Right renal cortex interstitium (tissue), 3 donors: ENCODE measurements around the gene CYP3A7. TPM values are rescaled to one million over a fixed set of nuclear protein-coding genes. Genes with fewer than 3 reads are reported as not detected.
"Not testable (repeated sequence)": the region's sequence is repeated elsewhere in the genome, so short reads cannot be mapped to it uniquely, and the experiment has no call there.

ENCODE experiments used
- DNase-seq, 3 donors: peaks; one replicate each; pipeline ENCODE4 v3.0.0-alpha.2; 2013; ENCODE audit warnings: low read depth in 3 of 3, low spot score in 2 of 3
- polyA plus RNA-seq, 3 donors: library from polyadenylated mRNA; unstranded; fragments of 120-200 nt; gene quantifications; one replicate each; pipeline ENCODE4 v1.2.1, GENCODE V29; 2013; ENCODE audit not compliant: insufficient read length in 3 of 3

The CYP3A7 gene
- polyA plus RNA-seq, 3 donors: 0.46 to 1.1 (median 0.69) TPM

DNA sequence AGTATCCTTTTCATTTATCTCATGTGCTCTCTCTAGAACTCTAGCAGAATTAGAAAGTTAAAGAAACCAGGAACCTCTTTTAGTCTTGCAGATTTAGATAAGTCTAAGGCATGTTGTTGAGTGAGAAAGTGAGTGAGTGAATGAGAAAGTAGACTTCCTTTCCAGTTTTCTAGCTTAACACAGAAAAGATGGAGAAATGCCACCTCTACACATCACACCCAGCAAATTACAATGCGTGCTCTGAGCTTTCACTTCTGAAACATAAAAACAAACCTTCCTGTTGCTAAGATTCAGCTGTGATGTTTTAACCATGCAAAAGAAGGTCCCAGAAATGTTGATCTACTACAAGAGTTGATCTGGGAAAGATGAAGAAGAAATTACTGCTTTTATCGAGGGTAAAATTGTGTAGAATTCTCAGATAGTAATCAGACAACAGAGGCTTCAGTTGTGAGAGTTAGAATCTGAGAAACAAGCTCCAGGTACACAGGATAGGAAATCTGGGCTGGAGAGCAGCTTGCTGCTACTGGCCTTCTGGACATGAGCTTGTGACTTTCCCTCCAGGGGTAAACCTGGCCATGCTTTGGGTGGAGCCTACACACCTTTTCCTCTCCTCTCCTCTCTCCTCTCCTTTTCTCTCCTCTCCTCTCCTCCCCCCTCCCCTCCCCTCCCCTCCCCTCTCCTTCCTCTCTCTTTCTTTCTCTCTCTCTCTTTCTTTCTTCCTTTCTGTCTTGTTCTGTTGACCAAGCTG is 59.8 kb downstream of the CYP3A7 start:
- DNase-seq: no peak

DNA sequence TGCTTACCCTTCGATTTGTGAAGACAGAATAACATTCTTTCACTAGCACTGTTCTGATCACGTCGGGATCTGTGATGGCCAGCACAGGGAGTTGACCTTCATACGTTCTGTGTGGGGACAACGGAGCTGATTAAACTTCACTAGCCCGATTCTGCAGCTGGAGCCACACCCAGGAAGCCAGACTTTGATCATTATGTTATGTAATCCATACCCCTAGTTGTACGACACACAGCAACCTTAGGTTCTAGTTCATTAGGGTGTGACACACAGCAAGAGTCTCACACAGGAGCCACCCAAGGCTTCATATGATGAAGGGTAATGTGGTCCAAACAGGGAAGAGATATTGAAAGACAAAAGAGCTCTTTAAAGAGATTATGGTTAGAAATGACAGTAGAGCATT is 62.4 kb downstream of the CYP3A7 start:
- no peak for DNase-seq

DNA sequence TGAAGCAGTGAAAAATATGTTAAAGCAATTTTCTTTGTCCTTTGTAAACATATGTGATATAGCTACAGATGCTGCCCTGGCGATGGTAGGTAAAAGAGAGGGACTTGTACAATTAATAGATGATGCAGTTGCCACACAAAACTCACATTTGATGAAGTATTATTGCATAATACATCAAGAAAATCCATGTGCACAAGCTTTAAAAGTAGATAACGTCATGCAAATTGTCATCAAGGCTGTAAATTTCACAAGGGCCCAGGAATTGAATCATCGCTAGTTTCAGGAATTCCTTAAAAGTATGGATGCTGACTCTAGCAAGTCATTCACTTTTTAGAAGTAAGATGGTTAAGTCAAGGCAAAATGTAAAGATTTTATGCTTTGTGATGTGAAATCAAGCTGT is 65.2 kb downstream of the CYP3A7 start:
- no peak for DNase-seq

DNA sequence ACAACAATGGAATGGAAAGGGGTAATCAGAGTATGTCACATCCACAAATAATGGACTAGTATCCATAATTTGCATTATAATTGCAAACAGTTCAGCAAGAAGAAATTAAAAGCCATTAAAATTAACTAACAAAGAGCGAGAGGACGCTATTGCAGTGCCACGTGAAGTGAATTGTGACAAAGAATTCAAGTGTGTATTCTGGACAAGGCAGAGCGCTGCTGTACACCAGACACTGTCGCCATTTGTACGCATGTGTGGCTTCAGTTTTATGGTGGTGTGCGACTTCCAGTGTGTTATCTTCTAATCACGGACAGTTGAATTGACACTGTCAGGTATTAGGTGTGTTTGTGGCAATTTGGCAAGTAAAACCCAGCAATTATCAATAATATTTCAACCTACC is 66.5 kb downstream of the CYP3A7 start:
- DNase-seq: no peak

DNA sequence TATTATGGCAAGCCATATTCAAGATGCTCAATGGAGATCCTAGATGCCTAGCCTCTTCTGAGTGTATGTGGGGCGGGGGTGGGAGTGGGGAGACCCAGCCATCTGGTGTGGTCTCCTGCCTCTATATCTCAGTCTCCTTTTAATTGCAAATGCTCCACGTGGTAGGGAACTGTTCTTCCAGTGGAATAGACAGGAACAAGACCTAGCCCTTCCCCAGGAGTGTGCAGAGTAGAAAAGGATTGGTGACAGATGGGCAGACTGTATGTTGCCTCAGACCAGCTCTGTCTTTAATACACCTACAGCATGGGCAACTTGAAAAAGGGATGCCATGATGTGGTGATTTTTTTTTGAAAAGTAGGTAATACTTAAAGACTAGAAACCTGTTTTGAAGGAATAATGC is 67.8 kb downstream of the CYP3A7 start:
- no peak for DNase-seq

DNA sequence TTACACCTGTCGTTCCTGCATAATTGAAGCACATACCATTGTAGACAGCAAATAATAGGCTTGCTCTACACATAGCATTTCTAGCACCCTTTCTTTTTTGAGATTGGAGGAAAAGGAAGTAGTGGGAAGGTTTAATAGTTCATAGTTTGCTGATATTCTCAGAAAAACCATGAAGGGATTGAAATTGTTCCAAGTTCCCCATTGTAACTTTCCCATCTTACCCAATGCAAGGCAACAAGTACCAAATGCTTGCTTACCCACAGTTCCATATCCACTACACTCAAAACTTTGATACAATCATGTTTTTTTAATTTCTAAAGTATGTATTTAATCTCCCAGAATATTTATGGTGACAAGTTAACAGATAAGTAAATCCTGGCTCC is 69.0 kb downstream of the CYP3A7 start:
- no peak for DNase-seq

DNA sequence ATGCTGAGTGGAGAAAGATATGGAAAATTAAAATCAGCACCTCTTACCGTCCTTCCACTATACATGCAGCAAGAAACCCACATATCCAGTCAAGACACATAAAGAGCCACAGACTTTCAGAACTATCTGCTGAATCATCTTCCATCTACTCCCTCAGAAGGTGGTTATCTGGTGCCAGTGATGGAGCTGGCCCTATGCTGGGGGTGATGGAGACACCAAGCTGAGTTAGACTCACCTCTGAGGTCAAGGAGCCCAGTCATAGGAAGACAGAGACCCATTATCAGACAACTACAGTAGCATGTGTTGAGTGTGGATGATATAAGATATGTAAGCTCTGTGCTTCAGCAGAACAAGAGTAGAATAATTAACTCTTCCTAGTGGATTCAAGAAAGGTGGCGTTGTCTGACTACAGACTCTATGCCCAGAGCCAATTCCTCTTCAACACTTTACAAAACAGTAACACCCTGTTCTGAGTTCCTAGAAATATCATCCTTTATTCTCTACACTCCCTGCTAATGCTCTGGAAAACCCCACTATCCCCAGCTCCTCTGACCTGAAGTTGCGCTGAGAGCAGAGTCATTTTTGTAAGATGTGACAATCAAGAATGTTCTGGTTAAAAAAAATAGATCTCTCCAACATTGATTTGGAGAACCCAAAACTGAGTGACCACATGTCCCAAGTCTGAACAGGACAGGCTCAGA is 69.5 kb downstream of the CYP3A7 start:
- DNase-seq: no peak

DNA sequence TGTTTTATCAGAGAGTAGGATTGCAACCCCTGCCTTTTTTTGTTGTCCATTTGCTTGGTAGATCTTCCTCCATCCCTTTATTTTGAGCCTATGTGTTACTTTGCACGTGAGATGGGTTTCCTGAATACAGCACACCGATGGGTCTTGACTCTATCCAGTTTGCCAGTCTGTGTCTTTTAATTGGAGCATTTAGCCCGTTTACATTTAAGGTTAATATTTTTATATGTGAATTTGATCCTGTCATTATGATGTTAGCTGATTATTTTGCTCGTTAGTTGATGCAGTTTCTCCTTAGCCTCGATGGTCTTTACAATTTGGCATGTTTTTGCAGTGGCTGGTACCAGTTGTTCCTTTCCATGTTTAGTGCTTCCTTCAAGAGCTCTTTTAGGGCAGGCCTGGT is 77.1 kb downstream of the CYP3A7 start:
- DNase-seq: not testable (repeated sequence)

Other genes starting within 250 kb of the CYP3A7 start
- 10 to 100 TPM; 13.7 to 14.6 (median 14.6) TPM for gene ZNF394, start 234.9 kb downstream of the CYP3A7 start, polyA plus RNA-seq
- gene ZKSCAN5, start 230.5 kb downstream of the CYP3A7 start, polyA plus RNA-seq: 10 to 100 TPM; 15.3 to 17.0 (median 16.7) TPM
- 10 to 100 TPM; 16.6 to 16.8 (median 16.7) TPM for gene FAM200A, start 183.1 kb downstream of the CYP3A7 start, polyA plus RNA-seq
- gene ZNF655, start 176.6 kb downstream of the CYP3A7 start, polyA plus RNA-seq: 10 to 100 TPM; 65.9 to 77.8 (median 74.7) TPM
- gene TMEM225B, start 136.9 kb downstream of the CYP3A7 start, polyA plus RNA-seq: 1 to 10 TPM; 2.5 to 3.0 (median 2.7) TPM
- gene ZSCAN25, start 118.2 kb downstream of the CYP3A7 start, polyA plus RNA-seq: 10 to 100 TPM; 16.3 to 21.4 (median 18.1) TPM
- gene CYP3A5, start 55.2 kb downstream of the CYP3A7 start, polyA plus RNA-seq: 1 to 10 TPM in 2 of 3 donors, under 1 TPM in 1; 1.00 to 1.4 (median 1.0) TPM
- under 1 TPM; 0.06 to 0.22 (median 0.20) TPM for gene CYP3A4, start 49.0 kb upstream of the CYP3A7 start, polyA plus RNA-seq
- gene CYP3A43, start 92.8 kb upstream of the CYP3A7 start, polyA plus RNA-seq: under 1 TPM; 0.17 to 0.39 (median 0.32) TPM
- gene OR2AE1, start 141.8 kb upstream of the CYP3A7 start, polyA plus RNA-seq: not detected
- 10 to 100 TPM; 36.0 to 41.3 (median 41.1) TPM for gene TRIM4, start 184.3 kb upstream of the CYP3A7 start, polyA plus RNA-seq
- 1 to 10 TPM in 2 of 3 donors, under 1 TPM in 1; 0.82 to 1.3 (median 1.0) TPM for gene GJC3, start 194.4 kb upstream of the CYP3A7 start, polyA plus RNA-seq
- gene AZGP1, start 240.8 kb upstream of the CYP3A7 start, polyA plus RNA-seq: 10 to 100 TPM; 48.4 to 73.4 (median 71.9) TPM